IMR-90 (cell line): ENCODE results near the gene NPAS3. TPM values are rescaled to one million over a fixed set of nuclear protein-coding genes. Genes with fewer than 3 reads are reported as not detected.

Source experiments
- ATAC-seq: fragments of 200-7000 bp; cut with Tn5 transposase; 2 replicates; pipeline ENCODE4 v1.9.1; 2020; ENCODE audit warnings: low read depth, mild to moderate bottlenecking, moderate library complexity
- BruUV-seq: library from RNA; stranded (reverse); fragments of 400-500 nt; replicated peaks from 2 replicates; lab custom pipeline; 2021; lab: Mats Ljungman, UMichigan
- CTCF ChIA-PET: fragments of 300-600 bp; formaldehyde crosslinking; extraction: SDS; loops from one replicate; lab custom pipeline; 2021; ENCODE audit warnings: antibody characterized with exemption; lab: Yijun Ruan, JAX
- POLR2A ChIA-PET: fragments of 300-600 bp; sonication (Branson Sonifier 250); formaldehyde crosslinking; loops from one replicate; lab custom pipeline; 2022; ENCODE audit warnings: antibody characterized with exemption; ENCODE audit not compliant: unreplicated experiment; lab: Charles Lee
- DNase-seq: peaks from one replicate; pipeline ENCODE4 v3.0.0; 2013
- H2AFZ ChIP-seq: replicated peaks from 2 replicates; pipeline ENCODE3; 2013; ENCODE audit warnings: low read length, mild to moderate bottlenecking; ENCODE audit not compliant: poor library complexity
- H2AK5ac ChIP-seq: 2 replicates; pipeline ENCODE4 v1.6.1; 2013; ENCODE audit warnings: low read depth, low read length, inconsistent platforms
- H2AK9ac ChIP-seq: replicated peaks from 2 replicates; pipeline ENCODE3; 2013; ENCODE audit warnings: mild to moderate bottlenecking, low read depth, low read length, moderate library complexity; ENCODE audit not compliant: poor library complexity
- H2BK120ac ChIP-seq: 2 replicates; pipeline ENCODE4 v1.6.1; 2013; ENCODE audit warnings: low read depth, low read length, inconsistent platforms
- H2BK15ac ChIP-seq: 3 replicates; pipeline ENCODE4 v1.6.1; 2013; ENCODE audit warnings: low read depth, low read length, inconsistent platforms
- H2BK20ac ChIP-seq: 2 replicates; pipeline ENCODE4 v1.6.1; 2013; ENCODE audit warnings: low read depth, mild to moderate bottlenecking, inconsistent platforms, low read length, moderate library complexity
- H2BK5ac ChIP-seq: 2 replicates; pipeline ENCODE4 v1.6.1; 2013; ENCODE audit warnings: mild to moderate bottlenecking, low read depth, low read length, inconsistent platforms; ENCODE audit not compliant: poor library complexity, severe bottlenecking
- H3K14ac ChIP-seq: replicated peaks from 2 replicates; pipeline ENCODE4 v1.6.1; 2013; ENCODE audit warnings: low read depth, low read length, inconsistent platforms
- H3K18ac ChIP-seq: 2 replicates; pipeline ENCODE4 v1.6.1; 2013; ENCODE audit warnings: low read depth, low read length, control low read depth
- H3K23ac ChIP-seq: 2 replicates; pipeline ENCODE4 v1.6.1; 2013; ENCODE audit warnings: low read depth, low read length, inconsistent platforms
- H3K27ac ChIP-seq: 2 replicates; pipeline ENCODE4 v1.5.1; 2013; ENCODE audit warnings: mild to moderate bottlenecking, control low read depth, low read length; ENCODE audit not compliant: insufficient read depth
- H3K27me3 ChIP-seq: 2 replicates; pipeline ENCODE4 v1.6.1; 2013; ENCODE audit warnings: low read length; ENCODE audit not compliant: control insufficient read depth, insufficient read depth
- H3K36me3 ChIP-seq: 2 replicates; pipeline ENCODE4 v1.6.1; 2013; ENCODE audit warnings: low read length, mixed read lengths; ENCODE audit not compliant: control insufficient read depth, insufficient read depth
- H3K4ac ChIP-seq: 2 replicates; pipeline ENCODE4 v1.6.1; 2013; ENCODE audit warnings: low read depth, low read length, inconsistent platforms
- H3K4me1 ChIP-seq: 2 replicates; pipeline ENCODE4 v1.6.1; 2013; ENCODE audit warnings: low read length, mixed read lengths; ENCODE audit not compliant: control insufficient read depth, insufficient read depth
- H3K4me2 ChIP-seq: 2 replicates; pipeline ENCODE4 v1.6.1; 2013; ENCODE audit warnings: low read depth, mild to moderate bottlenecking, control low read depth, low read length, moderate library complexity
- H3K4me3 ChIP-seq: 2 replicates; pipeline ENCODE4 v1.5.1; 2013; ENCODE audit warnings: low read depth, mild to moderate bottlenecking, control low read depth, low read length, moderate library complexity; ENCODE audit not compliant: insufficient read depth
- H3K56ac ChIP-seq: 2 replicates; pipeline ENCODE4 v1.6.1; 2013; ENCODE audit warnings: low read length, inconsistent platforms; ENCODE audit not compliant: insufficient read depth; ENCODE audit errors: extremely low read depth
- H3K79me1 ChIP-seq, 2 experiments: 2 replicates each; pipeline ENCODE4 v1.6.1; 2013; ENCODE audit warnings: low read length in 2 of 2, inconsistent platforms in 1 of 2, low read depth in 1 of 2
- H3K9ac ChIP-seq: 2 replicates; pipeline ENCODE4 v1.6.1; 2013; ENCODE audit warnings: low read depth, low read length, control low read depth
- H3K9me1 ChIP-seq: 2 replicates; pipeline ENCODE4 v1.6.1; 2013; ENCODE audit warnings: low read length, inconsistent platforms; ENCODE audit not compliant: insufficient read depth
- H3K9me3 ChIP-seq: 2 replicates; pipeline ENCODE4 v1.6.1; 2013; ENCODE audit warnings: low read length; ENCODE audit not compliant: control insufficient read depth, insufficient read depth
- H4K20me1 ChIP-seq: 2 replicates; pipeline ENCODE4 v1.6.1; 2013; ENCODE audit warnings: low read length, inconsistent platforms; ENCODE audit not compliant: insufficient read depth
- H4K5ac ChIP-seq: 2 replicates; pipeline ENCODE4 v1.6.1; 2013; ENCODE audit warnings: mild to moderate bottlenecking, low read depth, low read length, control low read depth
- H4K8ac ChIP-seq, 2 experiments: 2 replicates each; pipeline ENCODE4 v1.6.1; 2013; ENCODE audit warnings: low read depth in 2 of 2, low read length in 2 of 2, control low read depth in 1 of 2, inconsistent platforms in 1 of 2
- H4K91ac ChIP-seq: 2 replicates; pipeline ENCODE4 v1.6.1; 2013; ENCODE audit warnings: low read depth, low read length, inconsistent platforms; ENCODE audit not compliant: insufficient read depth
- RFX5 ChIP-seq: IDR thresholded peaks from 2 replicates; pipeline ENCODE4 v1.8.0; 2012; ENCODE audit warnings: low read depth, mild to moderate bottlenecking, low read length, moderate library complexity
- WGBS, 2 experiments: methylation state at CpG; one replicate each; pipeline versions ENCODE4 v1.1.5 to v1.1.7; 2013; ENCODE audit warnings: missing lambda C conversion rate in 2 of 2; ENCODE audit not compliant: insufficient read length in 1 of 2; ENCODE audit errors: extremely low coverage in 2 of 2; 5-methylcytosine and 5-hydroxymethylcytosine counted together
- dilution Hi-C: fragments of 300-500 bp; cut with HindIII; formaldehyde crosslinking; loops from one replicate; pipeline ENCODE4 v1.14.3; 2018; ENCODE audit warnings: low sequenced_read_pairs; ENCODE audit not compliant: unreplicated experiment
- in situ Hi-C: fragments of 300-500 bp; cut with MboI; formaldehyde crosslinking; loops from 3 replicates; pipeline ENCODE4 v1.14.3; 2019; ENCODE audit warnings: low sequenced_read_pairs, inconsistent platforms, mixed read lengths
- intact Hi-C: fragments of 100-400 bp; cut with micrococcal nuclease; formaldehyde crosslinking; loops from 2 replicates; pipeline ENCODE4 v1.10.0; 2022
- polyA plus RNA-seq, 3 experiments: library from polyadenylated mRNA; depleted of rRNA; stranded (reverse); fragments of >200 nt; gene quantifications; 2 replicates each; pipeline ENCODE4 v1.2.3, GENCODE V29; 2012; ENCODE audit warnings: low replicate concordance in 1 of 3
- total RNA-seq: library from RNA; depleted of rRNA; stranded (reverse); fragments of >200 nt; gene quantifications from 2 replicates; pipeline ENCODE4 v1.2.3, GENCODE V29; 2012
- TF ChIP-seq, protein P1 (sequence below): fragments of 150-350 bp; IDR thresholded peaks from 2 replicates; pipeline ENCODE4 v1.6.1; 2016; ENCODE audit warnings: low read depth, mild to moderate bottlenecking, low read length, moderate library complexity, borderline replicate concordance

NPAS3 gene
- total and polyA plus RNA-seq, 2 of the 4 experiments (the other 2 are of a cell fraction): not detected

GRCh38 chr14:33504246-33505099 lies 565.8 kb downstream of the NPAS3 start:
- ChIA-PET POLR2A (no interaction called here), CTCF (no interaction called here)
- Histone ChIP-seq H3K4me3 (no peak overlapping the region), H4K91ac (no peak overlapping the region), H2BK20ac (no peak overlapping the region), H3K18ac (no peak overlapping the region), H2AK9ac (no peak overlapping the region), H3K4ac (no peak overlapping the region), H4K20me1 (no peaks in the 10 kb centered on the region), H2BK15ac (no peak overlapping the region), H3K36me3 (no peaks in the 10 kb centered on the region), H3K4me1 (no peaks in the 10 kb centered on the region), H2AK5ac (no peak overlapping the region), H3K9me3 (no peaks in the 10 kb centered on the region), H2BK120ac (no peak overlapping the region), H3K23ac (no peak overlapping the region), H2AFZ (no peak overlapping the region), H3K9ac (no peak overlapping the region), H3K27me3 (no peaks in the 10 kb centered on the region), H4K5ac (no peak overlapping the region), H4K8ac (no peak overlapping the region), H3K56ac (no peak overlapping the region), H3K4me2 (no peak overlapping the region), H3K27ac (no peak overlapping the region), H3K9me1 (no peaks in the 10 kb centered on the region), H3K79me1 (no peaks in the 10 kb centered on the region), H2BK5ac (no peak overlapping the region), H3K14ac (no peak overlapping the region)
- no CpG with 5 or more reads among the region's 5 CpGs for WGBS, 2 experiments
- ATAC-seq (no peak), DNase-seq (no peak)
- intact Hi-C loops (no loop called here), in situ Hi-C loops (no loop called here), dilution Hi-C loops (no loop called here)
- BruUV-seq: no TSS peak
- TF ChIP-seq RFX5: no peak
- TF ChIP-seq, protein P1, sequence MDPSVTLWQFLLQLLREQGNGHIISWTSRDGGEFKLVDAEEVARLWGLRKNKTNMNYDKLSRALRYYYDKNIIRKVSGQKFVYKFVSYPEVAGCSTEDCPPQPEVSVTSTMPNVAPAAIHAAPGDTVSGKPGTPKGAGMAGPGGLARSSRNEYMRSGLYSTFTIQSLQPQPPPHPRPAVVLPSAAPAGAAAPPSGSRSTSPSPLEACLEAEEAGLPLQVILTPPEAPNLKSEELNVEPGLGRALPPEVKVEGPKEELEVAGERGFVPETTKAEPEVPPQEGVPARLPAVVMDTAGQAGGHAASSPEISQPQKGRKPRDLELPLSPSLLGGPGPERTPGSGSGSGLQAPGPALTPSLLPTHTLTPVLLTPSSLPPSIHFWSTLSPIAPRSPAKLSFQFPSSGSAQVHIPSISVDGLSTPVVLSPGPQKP: no peak
